Upper lobe of left lung (tissue), 6 donors: ENCODE data around the gene SSBP3. TPM values are rescaled to one million over a fixed set of nuclear protein-coding genes. Genes with fewer than 3 reads are reported as not detected.
A peak's percentile ranks its signal among the peaks of the same experiment; 100 is the strongest.
"Not testable (repeated sequence)": the region's sequence is repeated elsewhere in the genome, so short reads cannot be mapped to it uniquely, and the experiment has no call there.

Experiments
- ATAC-seq, 2 donors: fragments of 200-7000 bp; cut with Tn5 transposase; one replicate each; pipeline ENCODE4 v1.9.1; 2022; ENCODE audit warnings: mild to moderate bottlenecking in 2 of 2, moderate library complexity in 2 of 2; ENCODE audit not compliant: low FRiP score in 2 of 2
- DNase-seq, 2 donors: peaks; one replicate each; pipeline ENCODE4 v3.0.0-alpha.2; 2019 to 2020
- H3K27ac ChIP-seq, 4 donors: fragments of 200-600 bp; sonication (generic); one replicate each; pipeline ENCODE4 v1.5.1; 2016 to 2019
- H3K27me3 ChIP-seq, 4 donors: fragments of 200-600 bp; sonication (generic); one replicate each; pipeline ENCODE4 v1.5.1; 2017 to 2019
- H3K36me3 ChIP-seq, 4 donors: fragments of 200-600 bp; sonication (generic); one replicate each; pipeline ENCODE4 v1.5.1; 2016 to 2019
- H3K4me1 ChIP-seq, 4 donors: fragments of 200-600 bp; sonication (generic); one replicate each; pipeline ENCODE4 v1.5.1; 2018 to 2019
- H3K4me3 ChIP-seq, 4 donors: fragments of 200-600 bp; sonication (generic); one replicate each; pipeline ENCODE4 v1.5.1; 2017 to 2019; ENCODE audit warnings: mild to moderate bottlenecking in 2 of 4, moderate library complexity in 1 of 4
- H3K9me3 ChIP-seq, 4 donors: fragments of 200-600 bp; sonication (generic); one replicate each; pipeline ENCODE4 v1.5.1; 2018 to 2019
- CTCF ChIP-seq, 6 experiments: fragments of 450-650 bp in 4 of 6; fragments of 200-600 bp in 2 of 6; sonication (generic) in 2 of 6; IDR thresholded peaks; one replicate each; pipeline ENCODE4 v1.5.1; 2016 to 2019; ENCODE audit warnings: antibody characterized with exemption in 6 of 6
- EP300 ChIP-seq, 4 donors: sonication (generic); formaldehyde crosslinking; IDR thresholded peaks; one replicate each; pipeline ENCODE4 v1.5.1; 2017; ENCODE audit warnings: antibody characterized with exemption in 4 of 4, control low read depth in 2 of 4
- POLR2A ChIP-seq, 4 donors: fragments of 450-650 bp; IDR thresholded peaks; one replicate each; pipeline ENCODE4 v1.5.1; 2016 to 2017; ENCODE audit warnings: antibody characterized with exemption in 4 of 4, mild to moderate bottlenecking in 2 of 4
- POLR2AphosphoS5 ChIP-seq, 2 donors: sonication (generic); formaldehyde crosslinking; IDR thresholded peaks; one replicate each; pipeline ENCODE4 v1.5.1; 2017; ENCODE audit warnings: antibody characterized with exemption in 2 of 2
- WGBS, 2 donors: methylation state at CpG; one replicate each; pipeline ENCODE4 v1.1.5; 2017 to 2018; 5-methylcytosine and 5-hydroxymethylcytosine counted together
- total RNA-seq, 6 donors: library from RNA; depleted of rRNA in 4 of 6; stranded (reverse); fragments of >200 nt in 4 of 6; gene quantifications; one replicate each; pipeline versions ENCODE4 v1.1.0 to v1.2.1, GENCODE V29; 2016 to 2021
- donor health status: DM: no; HTN: no; CAD: no; lungs with moderate emphysema.
- donor health status: DM: no; HTN: yes; CAD: no; lungs with severe emphysema.

Gene SSBP3
- total RNA-seq, 6 donors from 2014 or later: 17.8 to 35.6 (median 26.4) TPM

- WGBS, 2 donors: 89 to 93% methylated on average over 15 of the region's 15 CpGs
- no peak for DNase-seq
- Histone ChIP-seq H3K4me1 (peaks cover 0 to 16% (median under 1%) of the 10 kb centered on the region in 4 donors), H3K27me3 (no peaks in the 10 kb centered on the region), H3K4me3 (no peak overlapping the region), H3K36me3 (peaks cover 5 to 35% (median 21%) of the 10 kb centered on the region in 4 donors), H3K9me3 (no peaks in the 10 kb centered on the region), H3K27ac (no peak overlapping the region)
- peak in 1 of 2 donors; percentile 27 for ATAC-seq
- TF ChIP-seq EP300 (IDR thresholded peaks at IDR 0.05): no peak
These were observed 14.6 kb downstream of the SSBP3 start for GRCh38 chr1:54391450-54392209.

- ATAC-seq: peak in 1 of 2 donors; percentile 70
- 95 to 97% methylated on average over 19 to 24 of the region's 24 CpGs for WGBS, 2 donors
- TF ChIP-seq POLR2A (IDR thresholded peaks at IDR 0.05) (no peak), EP300 (IDR thresholded peaks at IDR 0.05) (no peak), POLR2AphosphoS5 (IDR thresholded peaks at IDR 0.05) (no peak), CTCF (IDR thresholded peaks at IDR 0.05) (no peak)
These were observed 15.5 kb downstream of the SSBP3 start for GRCh38 chr1:54390655-54391054.

GRCh38 chr1:54389608-54390007, 16.6 kb downstream of the SSBP3 start:
- ATAC-seq, H3K9me3 ChIP-seq, H3K27ac ChIP-seq, H3K4me3 ChIP-seq, H3K27me3 ChIP-seq, DNase-seq: not testable (repeated sequence)
- Histone ChIP-seq H3K4me1 (peaks cover 8 to 32% (median 14%) of the 10 kb centered on the region in 4 donors), H3K36me3 (peaks cover 5 to 29% (median 18%) of the 10 kb centered on the region in 4 donors)
- 95 to 96% methylated on average over 2 of the region's 2 CpGs for WGBS, 2 donors

More at GRCh38 chr1:54390655-54391054, 15.5 kb downstream of the SSBP3 start:
- H3K27me3 ChIP-seq: no peaks in the 10 kb centered on the region
- DNase-seq: peak in 1 of 2 donors; percentile 83
- no peak overlapping the region for H3K27ac ChIP-seq
- no peaks in the 10 kb centered on the region for H3K9me3 ChIP-seq
- peaks cover under 1 to 22% (median 4%) of the 10 kb centered on the region in 4 donors for H3K4me1 ChIP-seq
- peaks cover 5 to 35% (median 21%) of the 10 kb centered on the region in 4 donors for H3K36me3 ChIP-seq
- H3K4me3 ChIP-seq: no peak overlapping the region

GRCh38 chr1:54387419-54387818, 18.8 kb downstream of the SSBP3 start:
- 65 to 84% methylated on average over 5 of the region's 5 CpGs for WGBS, 2 donors

GRCh38 chr1:54385727-54386022, 20.5 kb downstream of the SSBP3 start:
- peak overlapping the region; percentile 22 to 57 (median 42) for H3K27ac ChIP-seq
- peaks cover 0 to 8% (median 2%) of the 10 kb centered on the region in 4 donors for H3K36me3 ChIP-seq
- no peaks in the 10 kb centered on the region for H3K9me3 ChIP-seq
- ATAC-seq (no peak), DNase-seq (no peak)
- H3K4me3 ChIP-seq: no peak overlapping the region
- H3K4me1 ChIP-seq: peaks cover 13 to 40% (median 14%) of the 10 kb centered on the region in 4 donors
- no peaks in the 10 kb centered on the region for H3K27me3 ChIP-seq
- TF ChIP-seq CTCF (IDR thresholded peaks at IDR 0.05) (no peak), POLR2AphosphoS5 (IDR thresholded peaks at IDR 0.05) (no peak), POLR2A (IDR thresholded peaks at IDR 0.05) (no peak), EP300 (IDR thresholded peaks at IDR 0.05) (no peak)
- 80 to 96% methylated on average over 3 of the region's 3 CpGs for WGBS, 2 donors

More at GRCh38 chr1:54387419-54387818, 18.8 kb downstream of the SSBP3 start:
- TF ChIP-seq CTCF (IDR thresholded peaks at IDR 0.05) (no peak), POLR2A (IDR thresholded peaks at IDR 0.05) (no peak), EP300 (IDR thresholded peaks at IDR 0.05) (no peak), POLR2AphosphoS5 (IDR thresholded peaks at IDR 0.05) (no peak)
- Histone ChIP-seq H3K4me3 (no peak overlapping the region), H3K36me3 (peaks cover 0 to 22% (median 10%) of the 10 kb centered on the region in 4 donors), H3K27ac (no peak overlapping the region), H3K9me3 (no peaks in the 10 kb centered on the region), H3K27me3 (no peaks in the 10 kb centered on the region), H3K4me1 (peaks cover 13 to 39% (median 14%) of the 10 kb centered on the region in 4 donors)
- DNase-seq (no peak), ATAC-seq (no peak)
